GM23338 (cell line): ENCODE measurements around the gene HTT. TPM values are rescaled to one million over a fixed set of nuclear protein-coding genes. Genes with fewer than 3 reads are reported as not detected.

Experiments used
- ATAC-seq: fragments of 200-7000 bp; cut with Tn5 transposase; 3 replicates; pipeline ENCODE4 v1.9.1; 2020
- DNase-seq: peaks from one replicate; pipeline ENCODE4 v3.0.0-alpha.2; 2015; ENCODE audit warnings: low spot score
- H2AFZ ChIP-seq: fragments of 200-600 bp; sonication (generic); 2 replicates; pipeline ENCODE4 v1.8.0; 2016; ENCODE audit warnings: antibody characterized with exemption, mild to moderate bottlenecking, moderate library complexity
- H3F3A ChIP-seq: fragments of 200-600 bp; sonication (generic); replicated peaks from 2 replicates; pipeline ENCODE4 v1.8.0; 2017; ENCODE audit warnings: antibody characterized with exemption, mixed run types, low read depth
- H3K27ac ChIP-seq: fragments of 200-600 bp; sonication (generic); 2 replicates; pipeline ENCODE4 v1.6.1; 2016; ENCODE audit warnings: low read depth
- H3K27me3 ChIP-seq: fragments of 200-600 bp; sonication (generic); 2 replicates; pipeline ENCODE4 v1.8.0; 2016; ENCODE audit warnings: mild to moderate bottlenecking, mixed run types, moderate library complexity; ENCODE audit not compliant: insufficient read depth
- H3K36me3 ChIP-seq: fragments of 200-600 bp; sonication (generic); 2 replicates; pipeline ENCODE4 v1.8.0; 2016; ENCODE audit warnings: mild to moderate bottlenecking; ENCODE audit not compliant: insufficient read depth
- H3K4me1 ChIP-seq: fragments of 200-600 bp; sonication (generic); 2 replicates; pipeline ENCODE4 v1.8.0; 2016; ENCODE audit warnings: mild to moderate bottlenecking, moderate library complexity; ENCODE audit not compliant: insufficient read depth
- H3K4me2 ChIP-seq: fragments of 200-600 bp; sonication (generic); 2 replicates; pipeline ENCODE4 v1.7.1; 2017; ENCODE audit warnings: mixed run types
- H3K4me3 ChIP-seq: fragments of 200-600 bp; sonication (generic); 2 replicates; pipeline ENCODE4 v1.6.1; 2016; ENCODE audit warnings: mixed run types
- H3K79me2 ChIP-seq: fragments of 200-600 bp; sonication (generic); replicated peaks from 2 replicates; pipeline ENCODE4 v1.8.0; 2017; ENCODE audit warnings: mild to moderate bottlenecking; ENCODE audit not compliant: insufficient read depth
- H3K9me2 ChIP-seq: fragments of 200-600 bp; sonication (generic); 2 replicates; pipeline ENCODE4 v1.8.0; 2017; ENCODE audit not compliant: insufficient read depth
- H4K20me1 ChIP-seq: fragments of 200-600 bp; sonication (generic); replicated peaks from 2 replicates; pipeline ENCODE4 v1.8.0; 2017; ENCODE audit warnings: mild to moderate bottlenecking; ENCODE audit not compliant: insufficient read depth
- H3K27ac Mint-ChIP-seq: 2 replicates; pipeline ENCODE4 v1.8.0; 2020; ENCODE audit warnings: inconsistent platforms, mild to moderate bottlenecking, moderate library complexity, mixed read lengths
- H3K27me3 Mint-ChIP-seq: 3 replicates; pipeline ENCODE4 v1.8.0; 2022; ENCODE audit warnings: low read depth, mild to moderate bottlenecking, moderate library complexity, mixed read lengths, inconsistent platforms; ENCODE audit not compliant: insufficient read depth, poor library complexity
- H3K36me3 Mint-ChIP-seq: 3 replicates; pipeline ENCODE4 v1.8.0; 2021; ENCODE audit warnings: low read depth, mild to moderate bottlenecking, inconsistent platforms, moderate library complexity, mixed read lengths
- H3K4me1 Mint-ChIP-seq: 3 replicates; pipeline ENCODE4 v1.8.0; 2020; ENCODE audit warnings: mild to moderate bottlenecking, inconsistent platforms, mixed read lengths
- H3K4me3 Mint-ChIP-seq: 3 replicates; pipeline ENCODE4 v1.8.0; 2021; ENCODE audit warnings: moderate library complexity, mild to moderate bottlenecking, inconsistent platforms, mixed read lengths
- H3K9me3 Mint-ChIP-seq: 3 replicates; pipeline ENCODE4 v1.8.0; 2020; ENCODE audit warnings: moderate library complexity, mild to moderate bottlenecking, inconsistent platforms, mixed read lengths
- CREB1 ChIP-seq: fragments of 250-450 bp; sonication (Bioruptor Pico); IDR thresholded peaks from 2 replicates; pipeline ENCODE4 v1.5.0; 2020; ENCODE audit warnings: low read depth, mild to moderate bottlenecking, moderate library complexity
- CTCF ChIP-seq, 2 experiments: fragments of 200-600 bp in 1 of 2; sonication (generic) in 1 of 2; conservative IDR thresholded peaks; 2 replicates each; pipeline versions ENCODE4 v1.5.1 to v1.6.1; 2016 to 2017; ENCODE audit warnings: antibody characterized with exemption in 2 of 2, low read depth in 2 of 2, mild to moderate bottlenecking in 2 of 2, moderate library complexity in 1 of 2
- ETS1 ChIP-seq: IDR thresholded peaks from 2 replicates; pipeline ENCODE4 v1.6.1; 2016; ENCODE audit warnings: antibody characterized with exemption
- EZH2 ChIP-seq: fragments of 200-600 bp; sonication (generic); IDR thresholded peaks from one replicate; pipeline ENCODE4 v1.8.0; 2017; ENCODE audit warnings: antibody characterized with exemption, mild to moderate bottlenecking, low read depth; ENCODE audit not compliant: unreplicated experiment
- EZH2phosphoT487 ChIP-seq: fragments of 200-600 bp; sonication (generic); IDR thresholded peaks from one replicate; pipeline ENCODE4 v1.8.1; 2018; ENCODE audit warnings: antibody characterized with exemption; ENCODE audit not compliant: unreplicated experiment
- JUNB ChIP-seq: IDR thresholded peaks from one replicate; pipeline ENCODE4 v1.6.1; 2016; ENCODE audit warnings: antibody characterized with exemption; ENCODE audit not compliant: unreplicated experiment
- NANOG ChIP-seq: IDR thresholded peaks from 2 replicates; pipeline ENCODE4 v1.6.1; 2016; ENCODE audit warnings: antibody characterized with exemption, borderline replicate concordance
- POLR2AphosphoS5 ChIP-seq: IDR thresholded peaks from 2 replicates; pipeline ENCODE4 v1.6.1; 2016; ENCODE audit warnings: antibody characterized with exemption, low read depth
- STAT1 ChIP-seq: IDR thresholded peaks from one replicate; pipeline ENCODE4 v1.6.1; 2016; ENCODE audit warnings: antibody characterized with exemption; ENCODE audit not compliant: unreplicated experiment
- ZNF114 ChIP-seq: fragments of 250-450 bp; sonication (Bioruptor Pico); IDR thresholded peaks from 2 replicates; pipeline ENCODE4 v1.5.0; 2020; ENCODE audit warnings: mild to moderate bottlenecking, moderate library complexity
- ZNF331 ChIP-seq: fragments of 250-450 bp; sonication (Bioruptor Pico); IDR thresholded peaks from 2 replicates; pipeline ENCODE4 v1.5.0; 2020; ENCODE audit warnings: low read depth, mild to moderate bottlenecking, moderate library complexity
- polyA plus RNA-seq: library from polyadenylated mRNA; unstranded; fragments of >200 nt; fragmentation: Nextera tagmentation; extraction: Ambion mirVana; gene quantifications from 2 replicates; pipeline ENCODE4 v1.2.1, GENCODE V29; 2016
- total RNA-seq: library from RNA; depleted of rRNA; stranded (reverse); fragments of >200 nt; shearing (Covaris generic); gene quantifications from 2 replicates; pipeline ENCODE4 v1.2.3, GENCODE V29; 2014
- TF ChIP-seq, protein P1 (sequence below): IDR thresholded peaks from one replicate; pipeline ENCODE4 v1.6.1; 2018; ENCODE audit warnings: antibody characterized with exemption; ENCODE audit not compliant: unreplicated experiment
- TF ChIP-seq, protein P2 (sequence below): fragments of 250-450 bp; sonication (Bioruptor Pico); IDR thresholded peaks from 2 replicates; pipeline ENCODE4 v1.5.0; 2020; ENCODE audit warnings: mild to moderate bottlenecking, moderate library complexity

HTT gene
- total and polyA plus RNA-seq, 2 experiments from 2014 or later: 26.6 to 67.7 TPM

GRCh38 chr4:3234171-3235029 lies 159.9 kb downstream of the HTT start:
- no peaks in the 10 kb centered on the region for H3K9me2 ChIP-seq
- Mint-ChIP-seq H3K4me1 (peaks cover 18% of the 10 kb centered on the region), H3K4me3 (no peak overlapping the region), H3K27me3 (peaks cover 22% of the 10 kb centered on the region), H3K27ac (peak overlapping the region; percentile 55; the same call in 1 of the 2 replicates), H3K36me3 (peaks cover 73% of the 10 kb centered on the region), H3K9me3 (peaks cover 2% of the 10 kb centered on the region; the same call in 2 of the 3 replicates)
- peaks cover 10% of the 10 kb centered on the region for H3K36me3 ChIP-seq
- H3K27me3 ChIP-seq: no peaks in the 10 kb centered on the region
- H2AFZ ChIP-seq: no peak overlapping the region
- ATAC-seq (no peak), DNase-seq (no peak)
- no peak overlapping the region for H3K4me3 ChIP-seq
- TF ChIP-seq NANOG (no peak), JUNB (no peak), ZNF114 (CRISPR knock-in tag) (no peak), EZH2phosphoT487 (no peak), ETS1 (no peak), CREB1 (CRISPR knock-in tag) (no peak), EZH2 (no peak), CTCF (conservative IDR thresholded peaks at IDR 0.05; ENCODE audit: low read depth in 2 of 2) (no peak), ZNF331 (CRISPR knock-in tag) (no peak), STAT1 (no peak), POLR2AphosphoS5 (no peak)
- TF ChIP-seq, protein P1, sequence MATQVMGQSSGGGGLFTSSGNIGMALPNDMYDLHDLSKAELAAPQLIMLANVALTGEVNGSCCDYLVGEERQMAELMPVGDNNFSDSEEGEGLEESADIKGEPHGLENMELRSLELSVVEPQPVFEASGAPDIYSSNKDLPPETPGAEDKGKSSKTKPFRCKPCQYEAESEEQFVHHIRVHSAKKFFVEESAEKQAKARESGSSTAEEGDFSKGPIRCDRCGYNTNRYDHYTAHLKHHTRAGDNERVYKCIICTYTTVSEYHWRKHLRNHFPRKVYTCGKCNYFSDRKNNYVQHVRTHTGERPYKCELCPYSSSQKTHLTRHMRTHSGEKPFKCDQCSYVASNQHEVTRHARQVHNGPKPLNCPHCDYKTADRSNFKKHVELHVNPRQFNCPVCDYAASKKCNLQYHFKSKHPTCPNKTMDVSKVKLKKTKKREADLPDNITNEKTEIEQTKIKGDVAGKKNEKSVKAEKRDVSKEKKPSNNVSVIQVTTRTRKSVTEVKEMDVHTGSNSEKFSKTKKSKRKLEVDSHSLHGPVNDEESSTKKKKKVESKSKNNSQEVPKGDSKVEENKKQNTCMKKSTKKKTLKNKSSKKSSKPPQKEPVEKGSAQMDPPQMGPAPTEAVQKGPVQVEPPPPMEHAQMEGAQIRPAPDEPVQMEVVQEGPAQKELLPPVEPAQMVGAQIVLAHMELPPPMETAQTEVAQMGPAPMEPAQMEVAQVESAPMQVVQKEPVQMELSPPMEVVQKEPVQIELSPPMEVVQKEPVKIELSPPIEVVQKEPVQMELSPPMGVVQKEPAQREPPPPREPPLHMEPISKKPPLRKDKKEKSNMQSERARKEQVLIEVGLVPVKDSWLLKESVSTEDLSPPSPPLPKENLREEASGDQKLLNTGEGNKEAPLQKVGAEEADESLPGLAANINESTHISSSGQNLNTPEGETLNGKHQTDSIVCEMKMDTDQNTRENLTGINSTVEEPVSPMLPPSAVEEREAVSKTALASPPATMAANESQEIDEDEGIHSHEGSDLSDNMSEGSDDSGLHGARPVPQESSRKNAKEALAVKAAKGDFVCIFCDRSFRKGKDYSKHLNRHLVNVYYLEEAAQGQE: no peak
- TF ChIP-seq, protein P2, sequence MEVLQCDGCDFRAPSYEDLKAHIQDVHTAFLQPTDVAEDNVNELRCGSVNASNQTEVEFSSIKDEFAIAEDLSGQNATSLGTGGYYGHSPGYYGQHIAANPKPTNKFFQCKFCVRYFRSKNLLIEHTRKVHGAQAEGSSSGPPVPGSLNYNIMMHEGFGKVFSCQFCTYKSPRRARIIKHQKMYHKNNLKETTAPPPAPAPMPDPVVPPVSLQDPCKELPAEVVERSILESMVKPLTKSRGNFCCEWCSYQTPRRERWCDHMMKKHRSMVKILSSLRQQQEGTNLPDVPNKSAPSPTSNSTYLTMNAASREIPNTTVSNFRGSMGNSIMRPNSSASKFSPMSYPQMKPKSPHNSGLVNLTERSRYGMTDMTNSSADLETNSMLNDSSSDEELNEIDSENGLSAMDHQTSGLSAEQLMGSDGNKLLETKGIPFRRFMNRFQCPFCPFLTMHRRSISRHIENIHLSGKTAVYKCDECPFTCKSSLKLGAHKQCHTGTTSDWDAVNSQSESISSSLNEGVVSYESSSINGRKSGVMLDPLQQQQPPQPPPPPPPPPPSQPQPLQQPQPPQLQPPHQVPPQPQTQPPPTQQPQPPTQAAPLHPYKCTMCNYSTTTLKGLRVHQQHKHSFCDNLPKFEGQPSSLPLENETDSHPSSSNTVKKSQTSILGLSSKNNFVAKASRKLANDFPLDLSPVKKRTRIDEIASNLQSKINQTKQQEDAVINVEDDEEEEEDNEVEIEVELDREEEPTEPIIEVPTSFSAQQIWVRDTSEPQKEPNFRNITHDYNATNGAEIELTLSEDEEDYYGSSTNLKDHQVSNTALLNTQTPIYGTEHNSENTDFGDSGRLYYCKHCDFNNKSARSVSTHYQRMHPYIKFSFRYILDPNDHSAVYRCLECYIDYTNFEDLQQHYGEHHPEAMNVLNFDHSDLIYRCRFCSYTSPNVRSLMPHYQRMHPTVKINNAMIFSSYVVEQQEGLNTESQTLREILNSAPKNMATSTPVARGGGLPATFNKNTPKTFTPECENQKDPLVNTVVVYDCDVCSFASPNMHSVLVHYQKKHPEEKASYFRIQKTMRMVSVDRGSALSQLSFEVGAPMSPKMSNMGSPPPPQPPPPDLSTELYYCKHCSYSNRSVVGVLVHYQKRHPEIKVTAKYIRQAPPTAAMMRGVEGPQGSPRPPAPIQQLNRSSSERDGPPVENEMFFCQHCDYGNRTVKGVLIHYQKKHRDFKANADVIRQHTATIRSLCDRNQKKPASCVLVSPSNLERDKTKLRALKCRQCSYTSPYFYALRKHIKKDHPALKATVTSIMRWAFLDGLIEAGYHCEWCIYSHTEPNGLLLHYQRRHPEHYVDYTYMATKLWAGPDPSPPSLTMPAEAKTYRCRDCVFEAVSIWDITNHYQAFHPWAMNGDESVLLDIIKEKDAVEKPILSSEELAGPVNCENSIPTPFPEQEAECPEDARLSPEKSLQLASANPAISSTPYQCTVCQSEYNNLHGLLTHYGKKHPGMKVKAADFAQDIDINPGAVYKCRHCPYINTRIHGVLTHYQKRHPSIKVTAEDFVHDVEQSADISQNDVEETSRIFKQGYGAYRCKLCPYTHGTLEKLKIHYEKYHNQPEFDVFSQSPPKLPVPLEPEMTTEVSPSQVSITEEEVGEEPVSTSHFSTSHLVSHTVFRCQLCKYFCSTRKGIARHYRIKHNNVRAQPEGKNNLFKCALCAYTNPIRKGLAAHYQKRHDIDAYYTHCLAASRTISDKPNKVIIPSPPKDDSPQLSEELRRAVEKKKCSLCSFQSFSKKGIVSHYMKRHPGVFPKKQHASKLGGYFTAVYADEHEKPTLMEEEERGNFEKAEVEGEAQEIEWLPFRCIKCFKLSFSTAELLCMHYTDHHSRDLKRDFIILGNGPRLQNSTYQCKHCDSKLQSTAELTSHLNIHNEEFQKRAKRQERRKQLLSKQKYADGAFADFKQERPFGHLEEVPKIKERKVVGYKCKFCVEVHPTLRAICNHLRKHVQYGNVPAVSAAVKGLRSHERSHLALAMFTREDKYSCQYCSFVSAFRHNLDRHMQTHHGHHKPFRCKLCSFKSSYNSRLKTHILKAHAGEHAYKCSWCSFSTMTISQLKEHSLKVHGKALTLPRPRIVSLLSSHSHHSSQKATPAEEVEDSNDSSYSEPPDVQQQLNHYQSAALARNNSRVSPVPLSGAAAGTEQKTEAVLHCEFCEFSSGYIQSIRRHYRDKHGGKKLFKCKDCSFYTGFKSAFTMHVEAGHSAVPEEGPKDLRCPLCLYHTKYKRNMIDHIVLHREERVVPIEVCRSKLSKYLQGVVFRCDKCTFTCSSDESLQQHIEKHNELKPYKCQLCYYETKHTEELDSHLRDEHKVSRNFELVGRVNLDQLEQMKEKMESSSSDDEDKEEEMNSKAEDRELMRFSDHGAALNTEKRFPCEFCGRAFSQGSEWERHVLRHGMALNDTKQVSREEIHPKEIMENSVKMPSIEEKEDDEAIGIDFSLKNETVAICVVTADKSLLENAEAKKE (CRISPR knock-in tag): no peak
- H3K4me2 ChIP-seq: no peak overlapping the region
- no peaks in the 10 kb centered on the region for H3K79me2 ChIP-seq
- H3K27ac ChIP-seq: no peak overlapping the region
- peaks cover 14% of the 10 kb centered on the region for H4K20me1 ChIP-seq
- H3K4me1 ChIP-seq: peaks cover 12% of the 10 kb centered on the region
- 0 out of 2 replicates have a peak, but pooled peaks cover 3% of the 10 kb centered on the region for H3F3A ChIP-seq
